Type B pancreatic cell (in vitro differentiated cells): ENCODE results near the gene ACTL7A. TPM values are rescaled to one million over a fixed set of nuclear protein-coding genes. Genes with fewer than 3 reads are reported as not detected.
"Not testable (repeated sequence)": the region's sequence is repeated elsewhere in the genome, so short reads cannot be mapped to it uniquely, and the experiment has no call there.

ENCODE experiments used
- DNase-seq: peaks from one replicate; pipeline ENCODE4 v3.0.0; 2021; ENCODE audit warnings: mixed read lengths; ENCODE audit not compliant: unreplicated experiment; ENCODE audit errors: extremely low spot score
- H3K27ac Mint-ChIP-seq: 2 replicates; pipeline ENCODE4 v1.8.0; 2021; ENCODE audit warnings: mild to moderate bottlenecking, mixed read lengths
- H3K27me3 Mint-ChIP-seq: 2 replicates; pipeline ENCODE4 v1.8.0; 2021; ENCODE audit warnings: mixed read lengths
- H3K36me3 Mint-ChIP-seq: 2 replicates; pipeline ENCODE4 v1.8.0; 2021; ENCODE audit warnings: mixed read lengths
- H3K4me1 Mint-ChIP-seq: one replicate; pipeline ENCODE4 v1.8.0; 2021; ENCODE audit warnings: mixed read lengths; ENCODE audit not compliant: unreplicated experiment
- H3K4me3 Mint-ChIP-seq: 2 replicates; pipeline ENCODE4 v1.8.0; 2021; ENCODE audit warnings: mild to moderate bottlenecking, mixed read lengths
- H3K9me3 Mint-ChIP-seq: 2 replicates; pipeline ENCODE4 v1.8.0; 2021; ENCODE audit warnings: mixed read lengths
- CTCF ChIP-seq: fragments of 200-600 bp; sonication (generic); conservative IDR thresholded peaks from 2 replicates; pipeline ENCODE4 v1.5.0; 2021; ENCODE audit warnings: antibody characterized with exemption, mild to moderate bottlenecking
- total RNA-seq: library from RNA; stranded (reverse); gene quantifications from 2 replicates; pipeline ENCODE4 v1.2.1, GENCODE V29; 2021; ENCODE audit warnings: low replicate concordance

Gene ACTL7A
- total RNA-seq, 1 donor from 2014 or later, result not detected

GRCh38 chr9:108889649-108890067, 27.6 kb downstream of the ACTL7A start:
- peaks cover 47% of the 10 kb centered on the region for H3K36me3 Mint-ChIP-seq
- no peak overlapping the region for H3K27ac Mint-ChIP-seq

GRCh38 chr9:108894225-108894997, 32.3 kb downstream of the ACTL7A start:
- DNase-seq, result no peak
- Mint-ChIP-seq H3K9me3 (no peaks in the 10 kb centered on the region), H3K27me3 (no peaks in the 10 kb centered on the region), H3K4me3 (no peak overlapping the region), H3K36me3 (peaks cover 53% of the 10 kb centered on the region), H3K4me1 (no peaks in the 10 kb centered on the region), H3K27ac (no peak overlapping the region)
- TF ChIP-seq CTCF, result no peak

More at GRCh38 chr9:108889649-108890067, 27.6 kb downstream of the ACTL7A start:
- no peak for TF ChIP-seq CTCF
- Mint-ChIP-seq H3K4me1 (peaks cover 9% of the 10 kb centered on the region), H3K27me3 (no peaks in the 10 kb centered on the region), H3K4me3 (no peak overlapping the region), H3K9me3 (no peaks in the 10 kb centered on the region)
- no peak for DNase-seq

GRCh38 chr9:108897324-108898096, 35.4 kb downstream of the ACTL7A start:
- H3K9me3 Mint-ChIP-seq, result no peaks in the 10 kb centered on the region
- no peak overlapping the region for H3K27ac Mint-ChIP-seq
- TF ChIP-seq CTCF, result no peak
- DNase-seq, result no peak
- no peak overlapping the region for H3K4me3 Mint-ChIP-seq
- peaks cover 6% of the 10 kb centered on the region for H3K4me1 Mint-ChIP-seq
- no peaks in the 10 kb centered on the region for H3K27me3 Mint-ChIP-seq
- H3K36me3 Mint-ChIP-seq, result peaks cover 47% of the 10 kb centered on the region

GRCh38 chr9:108899023-108899695, 37.1 kb downstream of the ACTL7A start:
- not testable (repeated sequence) for H3K9me3 Mint-ChIP-seq, H3K27ac Mint-ChIP-seq, H3K4me3 Mint-ChIP-seq, DNase-seq, H3K4me1 Mint-ChIP-seq, H3K27me3 Mint-ChIP-seq
- peaks cover 52% of the 10 kb centered on the region for H3K36me3 Mint-ChIP-seq

- TF ChIP-seq CTCF, result no peak
- peaks cover 51% of the 10 kb centered on the region for H3K36me3 Mint-ChIP-seq
- no peaks in the 10 kb centered on the region for H3K9me3 Mint-ChIP-seq
- H3K27me3 Mint-ChIP-seq, result no peaks in the 10 kb centered on the region
- no peak for DNase-seq
- H3K27ac Mint-ChIP-seq, result peak overlapping the region; percentile 35
- H3K4me1 Mint-ChIP-seq, result peaks cover 6% of the 10 kb centered on the region
- H3K4me3 Mint-ChIP-seq, result peak overlapping the region; percentile 11
Measured at GRCh38 chr9:108900176-108900575, 38.1 kb downstream of the ACTL7A start.
